HG03039 (cell line): Measurements from ENCODE around the gene TNK2.
"Not testable (repeated sequence)": the region's sequence is repeated elsewhere in the genome, so short reads cannot be mapped to it uniquely, and the experiment has no call there.

Experiments used
- ATAC-seq: cut with Tn5 transposase; IDR thresholded peaks from one replicate; pipeline ENCODE4 v1.9.1; 2021; ENCODE audit warnings: mild to moderate bottlenecking, moderate library complexity; ENCODE audit not compliant: unreplicated experiment

TNK2 gene

GRCh38 chr3:195824425-195825190, 83.7 kb downstream of the TNK2 start:
- not testable (repeated sequence) for ATAC-seq

GRCh38 chr3:195823999-195824398, 84.4 kb downstream of the TNK2 start:
- no peak for ATAC-seq

- ATAC-seq: no peak
These were observed 85.1 kb downstream of the TNK2 start for GRCh38 chr3:195823280-195823679.

GRCh38 chr3:195822131-195822696, 86.1 kb downstream of the TNK2 start:
- no peak for ATAC-seq

- ATAC-seq: no peak
These were observed 86.8 kb downstream of the TNK2 start for GRCh38 chr3:195821403-195822130.

- no peak for ATAC-seq
These were observed 87.5 kb downstream of the TNK2 start for GRCh38 chr3:195820901-195821300.

- ATAC-seq: no peak
These were observed 88.2 kb downstream of the TNK2 start for GRCh38 chr3:195820186-195820585.

GRCh38 chr3:195818301-195818700, 90.0 kb downstream of the TNK2 start:
- no peak for ATAC-seq

GRCh38 chr3:195817578-195818135, 90.7 kb downstream of the TNK2 start:
- no peak for ATAC-seq

GRCh38 chr3:195816276-195816913, 92.0 kb downstream of the TNK2 start:
- not testable (repeated sequence) for ATAC-seq

- ATAC-seq: no peak
These were observed 93.1 kb downstream of the TNK2 start for GRCh38 chr3:195815169-195815771.

- ATAC-seq: no peak
These were observed 94.3 kb downstream of the TNK2 start for GRCh38 chr3:195813916-195814640.
